IMR-90 (cell line): ENCODE data around the gene MAML3. TPM values are rescaled to one million over a fixed set of nuclear protein-coding genes. Genes with fewer than 3 reads are reported as not detected.
A peak's percentile ranks its signal among the peaks of the same experiment; 100 is the strongest.

Experiments
- ATAC-seq: fragments of 200-7000 bp; cut with Tn5 transposase; 2 replicates; pipeline ENCODE4 v1.9.1; 2020; ENCODE audit warnings: low read depth, mild to moderate bottlenecking, moderate library complexity
- BruUV-seq: library from RNA; stranded (reverse); fragments of 400-500 nt; replicated peaks from 2 replicates; lab custom pipeline; 2021; lab: Mats Ljungman, UMichigan
- CTCF ChIA-PET: fragments of 300-600 bp; formaldehyde crosslinking; extraction: SDS; loops from one replicate; lab custom pipeline; 2021; ENCODE audit warnings: antibody characterized with exemption; lab: Yijun Ruan, JAX
- POLR2A ChIA-PET: fragments of 300-600 bp; sonication (Branson Sonifier 250); formaldehyde crosslinking; loops from one replicate; lab custom pipeline; 2022; ENCODE audit warnings: antibody characterized with exemption; ENCODE audit not compliant: unreplicated experiment; lab: Charles Lee
- DNase-seq: peaks from one replicate; pipeline ENCODE4 v3.0.0; 2013
- H2AFZ ChIP-seq: replicated peaks from 2 replicates; pipeline ENCODE3; 2013; ENCODE audit warnings: low read length, mild to moderate bottlenecking; ENCODE audit not compliant: poor library complexity
- H2AK5ac ChIP-seq: 2 replicates; pipeline ENCODE4 v1.6.1; 2013; ENCODE audit warnings: low read depth, low read length, inconsistent platforms
- H2AK9ac ChIP-seq: replicated peaks from 2 replicates; pipeline ENCODE3; 2013; ENCODE audit warnings: mild to moderate bottlenecking, low read depth, low read length, moderate library complexity; ENCODE audit not compliant: poor library complexity
- H2BK120ac ChIP-seq: 2 replicates; pipeline ENCODE4 v1.6.1; 2013; ENCODE audit warnings: low read depth, low read length, inconsistent platforms
- H2BK15ac ChIP-seq: 3 replicates; pipeline ENCODE4 v1.6.1; 2013; ENCODE audit warnings: low read depth, low read length, inconsistent platforms
- H2BK20ac ChIP-seq: 2 replicates; pipeline ENCODE4 v1.6.1; 2013; ENCODE audit warnings: low read depth, mild to moderate bottlenecking, inconsistent platforms, low read length, moderate library complexity
- H2BK5ac ChIP-seq: 2 replicates; pipeline ENCODE4 v1.6.1; 2013; ENCODE audit warnings: mild to moderate bottlenecking, low read depth, low read length, inconsistent platforms; ENCODE audit not compliant: poor library complexity, severe bottlenecking
- H3K14ac ChIP-seq: replicated peaks from 2 replicates; pipeline ENCODE4 v1.6.1; 2013; ENCODE audit warnings: low read depth, low read length, inconsistent platforms
- H3K18ac ChIP-seq: 2 replicates; pipeline ENCODE4 v1.6.1; 2013; ENCODE audit warnings: low read depth, low read length, control low read depth
- H3K23ac ChIP-seq: 2 replicates; pipeline ENCODE4 v1.6.1; 2013; ENCODE audit warnings: low read depth, low read length, inconsistent platforms
- H3K27ac ChIP-seq: 2 replicates; pipeline ENCODE4 v1.5.1; 2013; ENCODE audit warnings: mild to moderate bottlenecking, control low read depth, low read length; ENCODE audit not compliant: insufficient read depth
- H3K27me3 ChIP-seq: 2 replicates; pipeline ENCODE4 v1.6.1; 2013; ENCODE audit warnings: low read length; ENCODE audit not compliant: control insufficient read depth, insufficient read depth
- H3K36me3 ChIP-seq: 2 replicates; pipeline ENCODE4 v1.6.1; 2013; ENCODE audit warnings: low read length, mixed read lengths; ENCODE audit not compliant: control insufficient read depth, insufficient read depth
- H3K4ac ChIP-seq: 2 replicates; pipeline ENCODE4 v1.6.1; 2013; ENCODE audit warnings: low read depth, low read length, inconsistent platforms
- H3K4me1 ChIP-seq: 2 replicates; pipeline ENCODE4 v1.6.1; 2013; ENCODE audit warnings: low read length, mixed read lengths; ENCODE audit not compliant: control insufficient read depth, insufficient read depth
- H3K4me2 ChIP-seq: 2 replicates; pipeline ENCODE4 v1.6.1; 2013; ENCODE audit warnings: low read depth, mild to moderate bottlenecking, control low read depth, low read length, moderate library complexity
- H3K4me3 ChIP-seq: 2 replicates; pipeline ENCODE4 v1.5.1; 2013; ENCODE audit warnings: low read depth, mild to moderate bottlenecking, control low read depth, low read length, moderate library complexity; ENCODE audit not compliant: insufficient read depth
- H3K56ac ChIP-seq: 2 replicates; pipeline ENCODE4 v1.6.1; 2013; ENCODE audit warnings: low read length, inconsistent platforms; ENCODE audit not compliant: insufficient read depth; ENCODE audit errors: extremely low read depth
- H3K79me1 ChIP-seq, 2 experiments: 2 replicates each; pipeline ENCODE4 v1.6.1; 2013; ENCODE audit warnings: low read length in 2 of 2, inconsistent platforms in 1 of 2, low read depth in 1 of 2
- H3K9ac ChIP-seq: 2 replicates; pipeline ENCODE4 v1.6.1; 2013; ENCODE audit warnings: low read depth, low read length, control low read depth
- H3K9me1 ChIP-seq: 2 replicates; pipeline ENCODE4 v1.6.1; 2013; ENCODE audit warnings: low read length, inconsistent platforms; ENCODE audit not compliant: insufficient read depth
- H3K9me3 ChIP-seq: 2 replicates; pipeline ENCODE4 v1.6.1; 2013; ENCODE audit warnings: low read length; ENCODE audit not compliant: control insufficient read depth, insufficient read depth
- H4K20me1 ChIP-seq: 2 replicates; pipeline ENCODE4 v1.6.1; 2013; ENCODE audit warnings: low read length, inconsistent platforms; ENCODE audit not compliant: insufficient read depth
- H4K5ac ChIP-seq: 2 replicates; pipeline ENCODE4 v1.6.1; 2013; ENCODE audit warnings: mild to moderate bottlenecking, low read depth, low read length, control low read depth
- H4K8ac ChIP-seq, 2 experiments: 2 replicates each; pipeline ENCODE4 v1.6.1; 2013; ENCODE audit warnings: low read depth in 2 of 2, low read length in 2 of 2, control low read depth in 1 of 2, inconsistent platforms in 1 of 2
- H4K91ac ChIP-seq: 2 replicates; pipeline ENCODE4 v1.6.1; 2013; ENCODE audit warnings: low read depth, low read length, inconsistent platforms; ENCODE audit not compliant: insufficient read depth
- CEBPB ChIP-seq: IDR thresholded peaks from 2 replicates; pipeline ENCODE4 v1.6.1; 2012; ENCODE audit warnings: low read depth, low read length, improper control_type of control experiment
- CHD1 ChIP-seq: IDR thresholded peaks from 2 replicates; pipeline ENCODE4 v1.6.1; 2012; ENCODE audit warnings: low read depth, low read length, improper control_type of control experiment
- FOS ChIP-seq: fragments of 150-350 bp; IDR thresholded peaks from 2 replicates; pipeline ENCODE4 v1.6.1; 2016; ENCODE audit warnings: low read depth, low read length
- MXI1 ChIP-seq: IDR thresholded peaks from 2 replicates; pipeline ENCODE4 v1.6.1; 2012; ENCODE audit warnings: low read depth, mild to moderate bottlenecking, low read length, moderate library complexity, borderline replicate concordance
- NFE2L2 ChIP-seq: fragments of 150-350 bp; IDR thresholded peaks from 2 replicates; pipeline ENCODE4 v1.6.1; 2016; ENCODE audit warnings: low read depth, mild to moderate bottlenecking, low read length
- SMC3 ChIP-seq: fragments of 150-350 bp; IDR thresholded peaks from 2 replicates; pipeline ENCODE4 v1.6.1; 2016; ENCODE audit warnings: low read depth, mild to moderate bottlenecking, antibody characterized with exemption, low read length, moderate library complexity
- WGBS, 2 experiments: methylation state at CpG; one replicate each; pipeline versions ENCODE4 v1.1.5 to v1.1.7; 2013; ENCODE audit warnings: missing lambda C conversion rate in 2 of 2; ENCODE audit not compliant: insufficient read length in 1 of 2; ENCODE audit errors: extremely low coverage in 2 of 2; 5-methylcytosine and 5-hydroxymethylcytosine counted together
- dilution Hi-C: fragments of 300-500 bp; cut with HindIII; formaldehyde crosslinking; loops from one replicate; pipeline ENCODE4 v1.14.3; 2018; ENCODE audit warnings: low sequenced_read_pairs; ENCODE audit not compliant: unreplicated experiment
- in situ Hi-C: fragments of 300-500 bp; cut with MboI; formaldehyde crosslinking; loops from 3 replicates; pipeline ENCODE4 v1.14.3; 2019; ENCODE audit warnings: low sequenced_read_pairs, inconsistent platforms, mixed read lengths
- intact Hi-C: fragments of 100-400 bp; cut with micrococcal nuclease; formaldehyde crosslinking; loops from 2 replicates; pipeline ENCODE4 v1.10.0; 2022
- polyA plus RNA-seq, 3 experiments: library from polyadenylated mRNA; depleted of rRNA; stranded (reverse); fragments of >200 nt; gene quantifications; 2 replicates each; pipeline ENCODE4 v1.2.3, GENCODE V29; 2012; ENCODE audit warnings: low replicate concordance in 1 of 3
- total RNA-seq: library from RNA; depleted of rRNA; stranded (reverse); fragments of >200 nt; gene quantifications from 2 replicates; pipeline ENCODE4 v1.2.3, GENCODE V29; 2012
- TF ChIP-seq, protein P1 (sequence below): conservative IDR thresholded peaks from 2 replicates; pipeline ENCODE4 v1.5.1; 2012; ENCODE audit warnings: mild to moderate bottlenecking, low read depth, low read length, improper control_type of control experiment

The MAML3 gene
- total and polyA plus RNA-seq, 2 of the 4 experiments (the other 2 are of a cell fraction) = 0.90 to 1.7 TPM

DNA sequence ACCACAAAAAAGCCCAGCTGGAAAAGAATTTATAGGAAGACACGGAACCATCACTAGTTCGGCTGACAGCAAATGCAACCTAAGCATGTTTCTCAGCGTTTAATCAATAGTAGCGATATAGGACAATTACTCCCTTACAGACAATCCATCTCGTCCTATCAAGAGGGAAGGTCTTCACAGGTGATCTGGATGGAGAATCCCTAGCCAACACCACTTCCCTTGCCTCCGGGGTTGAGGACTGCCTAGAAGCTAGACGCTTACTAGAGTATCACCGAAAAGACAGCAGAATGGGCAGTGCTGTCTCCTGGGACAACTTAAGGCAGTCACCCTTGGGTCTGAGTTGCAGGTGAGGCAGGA lies 32.1 kb upstream of the MAML3 start:
- Histone ChIP-seq H3K36me3 (no peaks in the 10 kb centered on the region), H3K4ac (no peak overlapping the region), H4K20me1 (no peaks in the 10 kb centered on the region), H3K18ac (no peak overlapping the region), H3K9me3 (no peaks in the 10 kb centered on the region), H2BK15ac (no peak overlapping the region), H2AFZ (no peak overlapping the region), H2BK20ac (no peak overlapping the region), H2BK120ac (no peak overlapping the region), H4K8ac (no peak overlapping the region), H3K27ac (no peak overlapping the region), H4K91ac (no peak overlapping the region), H3K27me3 (no peaks in the 10 kb centered on the region), H3K4me1 (peaks cover 5% of the 10 kb centered on the region), H2AK9ac (no peak overlapping the region), H3K14ac (no peak overlapping the region), H2BK5ac (no peak overlapping the region), H3K56ac (no peak overlapping the region), H2AK5ac (0 out of 2 replicates have a peak overlapping the region, but pooled peaks have one; percentile 14), H3K23ac (no peak overlapping the region), H3K79me1 (no peaks in the 10 kb centered on the region), H3K9me1 (0 out of 2 replicates have a peak, but pooled peaks cover 4% of the 10 kb centered on the region), H3K4me2 (no peak overlapping the region), H3K4me3 (no peak overlapping the region), H3K9ac (no peak overlapping the region), H4K5ac (no peak overlapping the region)
- no peak for TF ChIP-seq CEBPB
- no peak for TF ChIP-seq CHD1
- no peak for TF ChIP-seq MXI1
- TF ChIP-seq FOS = no peak
- TF ChIP-seq SMC3 = no peak
- TF ChIP-seq, protein P1, sequence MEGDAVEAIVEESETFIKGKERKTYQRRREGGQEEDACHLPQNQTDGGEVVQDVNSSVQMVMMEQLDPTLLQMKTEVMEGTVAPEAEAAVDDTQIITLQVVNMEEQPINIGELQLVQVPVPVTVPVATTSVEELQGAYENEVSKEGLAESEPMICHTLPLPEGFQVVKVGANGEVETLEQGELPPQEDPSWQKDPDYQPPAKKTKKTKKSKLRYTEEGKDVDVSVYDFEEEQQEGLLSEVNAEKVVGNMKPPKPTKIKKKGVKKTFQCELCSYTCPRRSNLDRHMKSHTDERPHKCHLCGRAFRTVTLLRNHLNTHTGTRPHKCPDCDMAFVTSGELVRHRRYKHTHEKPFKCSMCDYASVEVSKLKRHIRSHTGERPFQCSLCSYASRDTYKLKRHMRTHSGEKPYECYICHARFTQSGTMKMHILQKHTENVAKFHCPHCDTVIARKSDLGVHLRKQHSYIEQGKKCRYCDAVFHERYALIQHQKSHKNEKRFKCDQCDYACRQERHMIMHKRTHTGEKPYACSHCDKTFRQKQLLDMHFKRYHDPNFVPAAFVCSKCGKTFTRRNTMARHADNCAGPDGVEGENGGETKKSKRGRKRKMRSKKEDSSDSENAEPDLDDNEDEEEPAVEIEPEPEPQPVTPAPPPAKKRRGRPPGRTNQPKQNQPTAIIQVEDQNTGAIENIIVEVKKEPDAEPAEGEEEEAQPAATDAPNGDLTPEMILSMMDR = no peak
- no peak for TF ChIP-seq NFE2L2
- WGBS, 2 experiments = no CpG with 5 or more reads among the region's 8 CpGs
- intact Hi-C loops = no loop called here
- ATAC-seq = no peak
- in situ Hi-C loops = no loop called here
- POLR2A ChIA-PET = no interaction called here
- dilution Hi-C loops = no loop called here
- no peak for DNase-seq
- CTCF ChIA-PET = interaction anchor here (0.7 kb wide), 1 partner anchor 36 kb away, joined by 4 read pairs; no protein-coding TSS in a partner anchor
- no TSS peak for BruUV-seq
